ENCODE data around the gene RNF14.
A peak's percentile ranks its signal among the peaks of the same experiment; 100 is the strongest.

GRCh38 chr5:141960449-141961323 lies 8.2 kb upstream of the RNF14 start:
- TF ChIP-seq CEBPB (IDR thresholded peaks at IDR 0.05; ENCODE audit: low read depth, low read length) (no peak), EZH2 (IDR thresholded peaks at IDR 0.05; ENCODE audit: low read depth, low read length, severe bottlenecking) (no peak), CTCF (IDR thresholded peaks at IDR 0.05; ENCODE audit: control extremely low read depth in 1 of 3, insufficient read depth in 1 of 3, low read depth in 1 of 3, low read length in 3 of 3) (peak; percentile 80 to 91 (median 88)), JUN (IDR thresholded peaks at IDR 0.05; ENCODE audit: low read depth, low read length) (no peak), JUND (IDR thresholded peaks at IDR 0.05; ENCODE audit: low read length) (no peak), HDAC2 (IDR thresholded peaks at IDR 0.05; ENCODE audit: borderline replicate concordance in 1 of 2, low read depth in 2 of 2, low read length in 2 of 2) (no peak), TBP (IDR thresholded peaks at IDR 0.05; ENCODE audit: low read depth, low read length) (no peak), GABPA (IDR thresholded peaks at IDR 0.05; ENCODE audit: borderline replicate concordance, insufficient read depth, low read length) (no peak)

Data from H1 (cell line).